ENCODE measurements around the gene C1orf35. TPM values are rescaled to one million over a fixed set of nuclear protein-coding genes. Genes with fewer than 3 reads are reported as not detected.

C1orf35 gene
- total RNA-seq, 1 experiment from 2014 or later: 31.0 TPM

GRCh38 chr1:228101994-228102790 is 933 bp downstream of the C1orf35 start:
- peak; percentile 49 for TF ChIP-seq CTCF (conservative IDR thresholded peaks at IDR 0.05)
- H2BK20ac ChIP-seq (ENCODE audit: low read depth, low read length, poor library complexity, severe bottlenecking): no peak overlapping the region
- H4K91ac ChIP-seq (ENCODE audit: insufficient read length, low read depth, low read length): no peak overlapping the region
- no peak overlapping the region for H2AK5ac ChIP-seq (ENCODE audit: insufficient read length, low read length)
- H3K14ac ChIP-seq (ENCODE audit: insufficient read depth, low read length): no peak overlapping the region
- no peak overlapping the region for H2BK12ac ChIP-seq (ENCODE audit: insufficient read length, low read depth, low read length)
- H3T11ph ChIP-seq (ENCODE audit: low read length): no peak overlapping the region
- peak overlapping the region; percentile 40 for H3K4me2 ChIP-seq (ENCODE audit: insufficient read depth, insufficient read length, low read length)
- H3K27ac ChIP-seq (ENCODE audit: insufficient read length, low read depth, low read length): no peak overlapping the region
- Mint-ChIP-seq H3K4me3 (peak overlapping the region; percentile 82 to 95), H3K36me3 (ENCODE audit: insufficient read depth in 1 of 3, low read depth in 3 of 3) (peaks cover 30 to 60% (median 47%) of the 10 kb centered on the region in 3 experiments; a peak in 6 of 7 replicates), H3K27ac (peak overlapping the region in 1 of 3 experiments; percentile 95; a peak in 1 of 7 replicates), H3K4me1 (peaks cover 11 to 12% of the 10 kb centered on the region in 2 experiments), H3K27me3 (ENCODE audit: low read depth) (peaks cover 3% of the 10 kb centered on the region; the same call in 1 of the 2 replicates), H3K9me3 (no peaks in the 10 kb centered on the region)
- H3K23ac ChIP-seq (ENCODE audit: insufficient read length, low read depth, low read length): no peak overlapping the region
- no peaks in the 10 kb centered on the region for H3K79me1 ChIP-seq (ENCODE audit: insufficient read depth, low read depth, low read length, poor library complexity, severe bottlenecking)
- H3K18ac ChIP-seq (ENCODE audit: insufficient read length, low read depth, low read length): no peak overlapping the region
- no peak overlapping the region for H2BK15ac ChIP-seq (ENCODE audit: low read depth, low read length)
- H4K8ac ChIP-seq (replicated peaks; ENCODE audit: insufficient read length, low read depth, low read length): no peak overlapping the region
- no peak overlapping the region for H2BK5ac ChIP-seq (ENCODE audit: insufficient read length, low read length)
- peak overlapping the region; percentile 39 for H3K9ac ChIP-seq (ENCODE audit: extremely low read depth, insufficient read length, low read length)
- H3K4me1 ChIP-seq (ENCODE audit: insufficient read depth, low read length): no peaks in the 10 kb centered on the region
- H2BK120ac ChIP-seq (ENCODE audit: low read depth, low read length, poor library complexity, severe bottlenecking): no peak overlapping the region
- no peak overlapping the region for H3K4ac ChIP-seq (ENCODE audit: low read depth, low read length)
- WGBS (ENCODE audit: extremely low coverage, insufficient read length, low lambda C conversion rate): no CpG with 5 or more reads among the region's 73 CpGs
- no peak overlapping the region for H4K5ac ChIP-seq (ENCODE audit: insufficient read length, low read depth, low read length)
- peak; percentile 60 for DNase-seq
- peaks cover 5% of the 10 kb centered on the region for H3K23me2 ChIP-seq (ENCODE audit: insufficient read length, low read depth, low read length, poor library complexity, severe bottlenecking)
- H3K9me3 ChIP-seq (ENCODE audit: control insufficient read depth, low read depth, low read length): no peaks in the 10 kb centered on the region
- no peak overlapping the region for H3K56ac ChIP-seq (ENCODE audit: insufficient read length, low read depth, low read length)
- no peaks in the 10 kb centered on the region for H3K27me3 ChIP-seq (ENCODE audit: insufficient read depth, low read length)
- no peaks in the 10 kb centered on the region for H4K20me1 ChIP-seq (ENCODE audit: control insufficient read depth, insufficient read depth, insufficient read length)
- H3K79me2 ChIP-seq (ENCODE audit: insufficient read depth, low read length): no peaks in the 10 kb centered on the region
- H2AFZ ChIP-seq (ENCODE audit: low read length): no peak overlapping the region
